ENCODE results near the gene GBGT1.

DNA sequence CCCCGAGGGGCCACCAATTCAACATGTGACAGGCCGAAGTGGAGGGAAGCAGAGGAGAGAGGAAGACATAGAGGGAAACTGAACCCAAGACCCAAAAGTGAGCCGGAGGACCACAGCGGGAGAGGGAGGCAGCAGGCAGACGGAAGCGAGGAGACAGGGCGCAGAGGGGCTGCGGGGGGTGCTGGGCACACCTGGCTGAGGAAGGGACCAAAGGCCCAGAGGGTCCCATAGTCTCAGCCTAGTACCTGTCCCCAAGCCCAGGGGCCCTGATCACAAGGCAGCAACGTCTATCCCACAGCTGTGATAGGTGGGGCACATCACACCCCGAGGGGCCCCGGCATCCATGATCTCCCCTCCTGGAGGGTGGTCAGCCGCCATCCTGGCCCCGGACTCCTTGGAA, 35.6 kb downstream of the GBGT1 start:
- TF ChIP-seq EZH2phosphoT487 (conservative IDR thresholded peaks at IDR 0.05; ENCODE audit: low read length) = no peak
- TF ChIP-seq, protein P1, sequence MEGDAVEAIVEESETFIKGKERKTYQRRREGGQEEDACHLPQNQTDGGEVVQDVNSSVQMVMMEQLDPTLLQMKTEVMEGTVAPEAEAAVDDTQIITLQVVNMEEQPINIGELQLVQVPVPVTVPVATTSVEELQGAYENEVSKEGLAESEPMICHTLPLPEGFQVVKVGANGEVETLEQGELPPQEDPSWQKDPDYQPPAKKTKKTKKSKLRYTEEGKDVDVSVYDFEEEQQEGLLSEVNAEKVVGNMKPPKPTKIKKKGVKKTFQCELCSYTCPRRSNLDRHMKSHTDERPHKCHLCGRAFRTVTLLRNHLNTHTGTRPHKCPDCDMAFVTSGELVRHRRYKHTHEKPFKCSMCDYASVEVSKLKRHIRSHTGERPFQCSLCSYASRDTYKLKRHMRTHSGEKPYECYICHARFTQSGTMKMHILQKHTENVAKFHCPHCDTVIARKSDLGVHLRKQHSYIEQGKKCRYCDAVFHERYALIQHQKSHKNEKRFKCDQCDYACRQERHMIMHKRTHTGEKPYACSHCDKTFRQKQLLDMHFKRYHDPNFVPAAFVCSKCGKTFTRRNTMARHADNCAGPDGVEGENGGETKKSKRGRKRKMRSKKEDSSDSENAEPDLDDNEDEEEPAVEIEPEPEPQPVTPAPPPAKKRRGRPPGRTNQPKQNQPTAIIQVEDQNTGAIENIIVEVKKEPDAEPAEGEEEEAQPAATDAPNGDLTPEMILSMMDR (IDR thresholded peaks at IDR 0.05; ENCODE audit: insufficient read depth, low read length, poor library complexity, severe bottlenecking) = no peak

All from SU-DHL-6 (cell line).